HG02798 (cell line): ENCODE results near the gene MSL3.

ENCODE experiments used
- ATAC-seq: cut with Tn5 transposase; IDR thresholded peaks from one replicate; pipeline ENCODE4 v1.9.1; 2021; ENCODE audit warnings: mild to moderate bottlenecking; ENCODE audit not compliant: unreplicated experiment, poor library complexity

MSL3 gene

GRCh38 chrX:11758400-11759171 lies 549 bp downstream of the MSL3 start:
- peak; percentile 63 for ATAC-seq

- ATAC-seq: no peak
These were observed 1.1 kb downstream of the MSL3 start for GRCh38 chrX:11759172-11759460.

GRCh38 chrX:11759461-11760311 lies 1.6 kb downstream of the MSL3 start:
- peak; percentile 64 for ATAC-seq

GRCh38 chrX:11760958-11761357 lies 2.9 kb downstream of the MSL3 start:
- ATAC-seq: no peak

GRCh38 chrX:11764602-11765067 lies 6.6 kb downstream of the MSL3 start:
- peak; percentile 53 for ATAC-seq

GRCh38 chrX:11765449-11765848 lies 7.4 kb downstream of the MSL3 start:
- no peak for ATAC-seq

- ATAC-seq: no peak
These were observed 8.4 kb downstream of the MSL3 start for GRCh38 chrX:11766487-11766886.

GRCh38 chrX:11768039-11768438 lies 10.0 kb downstream of the MSL3 start:
- ATAC-seq: peak; percentile 64

- peak; percentile 61 for ATAC-seq
These were observed 12.3 kb downstream of the MSL3 start for GRCh38 chrX:11770320-11770719.

- no peak for ATAC-seq
These were observed 20.2 kb downstream of the MSL3 start for GRCh38 chrX:11778230-11778629.

- peak; percentile 75 for ATAC-seq
These were observed 23.1 kb downstream of the MSL3 start for GRCh38 chrX:11781133-11781532.

- peak; percentile 26 for ATAC-seq
These were observed 23.8 kb downstream of the MSL3 start for GRCh38 chrX:11781734-11782370.

GRCh38 chrX:11784543-11784942 lies 26.5 kb downstream of the MSL3 start:
- ATAC-seq: no peak

- no peak for ATAC-seq
These were observed 28.8 kb downstream of the MSL3 start for GRCh38 chrX:11786862-11787261.

GRCh38 chrX:11787564-11787963 lies 29.5 kb downstream of the MSL3 start:
- ATAC-seq: no peak

- no peak for ATAC-seq
These were observed 31.8 kb downstream of the MSL3 start for GRCh38 chrX:11789809-11790208.

- ATAC-seq: no peak
These were observed 33.1 kb downstream of the MSL3 start for GRCh38 chrX:11791090-11791489.

- ATAC-seq: no peak
These were observed 33.5 kb downstream of the MSL3 start for GRCh38 chrX:11791537-11791936.

- ATAC-seq: peak; percentile 93
These were observed 34.7 kb downstream of the MSL3 start for GRCh38 chrX:11792461-11793421.

- no peak for ATAC-seq
These were observed 35.7 kb downstream of the MSL3 start for GRCh38 chrX:11793734-11794133.
